WTC11 (cell line): Measurements from ENCODE around the gene MICAL3. TPM values are rescaled to one million over a fixed set of nuclear protein-coding genes. Genes with fewer than 3 reads are reported as not detected.
"Not testable (repeated sequence)": the region's sequence is repeated elsewhere in the genome, so short reads cannot be mapped to it uniquely, and the experiment has no call there.

Source experiments
- ATAC-seq: fragments of 200-7000 bp; cut with Tn5 transposase; 2 replicates; pipeline ENCODE4 v1.10.0; 2021; ENCODE audit warnings: mild to moderate bottlenecking, moderate library complexity
- CTCF ChIA-PET: fragments of 300-600 bp; sonication (Branson Sonifier 250); formaldehyde crosslinking; loops from one replicate; lab custom pipeline; 2021; ENCODE audit warnings: antibody characterized with exemption; lab: Charles Lee
- POLR2A ChIA-PET: fragments of 350-600 bp; sonication (Branson Sonifier 250); formaldehyde crosslinking; loops from one replicate; lab custom pipeline; 2021; ENCODE audit warnings: antibody characterized with exemption; lab: Charles Lee
- DNase-seq: peaks from one replicate; pipeline ENCODE4 v3.0.0; 2021; ENCODE audit warnings: low spot score
- H3K27ac Mint-ChIP-seq: 2 replicates; pipeline ENCODE4 v1.8.0; 2021; ENCODE audit warnings: mixed read lengths
- H3K27me3 Mint-ChIP-seq: 2 replicates; pipeline ENCODE4 v1.8.0; 2021; ENCODE audit warnings: low read depth, mild to moderate bottlenecking, moderate library complexity, mixed read lengths
- H3K36me3 Mint-ChIP-seq: 2 replicates; pipeline ENCODE4 v1.8.0; 2021; ENCODE audit warnings: mixed read lengths
- H3K4me1 Mint-ChIP-seq: 2 replicates; pipeline ENCODE4 v1.8.0; 2022; ENCODE audit warnings: mixed read lengths
- H3K4me3 Mint-ChIP-seq: 2 replicates; pipeline ENCODE4 v1.8.0; 2021; ENCODE audit warnings: mild to moderate bottlenecking, moderate library complexity, mixed read lengths
- H3K9me3 Mint-ChIP-seq: 2 replicates; pipeline ENCODE4 v1.8.0; 2021; ENCODE audit warnings: mixed read lengths
- ETV6 ChIP-seq: sonication (generic); formaldehyde crosslinking; IDR thresholded peaks from 2 replicates; pipeline ENCODE4 v1.8.1; 2022; ENCODE audit warnings: mild to moderate bottlenecking, missing genetic modification reagents
- FOXP1 ChIP-seq: sonication (generic); formaldehyde crosslinking; IDR thresholded peaks from 2 replicates; pipeline ENCODE4 v1.8.0; 2022; ENCODE audit warnings: missing genetic modification reagents, mild to moderate bottlenecking, moderate library complexity, borderline replicate concordance
- GABPB1 ChIP-seq: sonication (generic); formaldehyde crosslinking; IDR thresholded peaks from 2 replicates; pipeline ENCODE4 v1.8.1; 2023; ENCODE audit warnings: mild to moderate bottlenecking, missing genetic modification reagents
- HMGA2 ChIP-seq: fragments of 250-450 bp; sonication (Bioruptor Pico); IDR thresholded peaks from 2 replicates; pipeline ENCODE4 v1.4.0; 2021; ENCODE audit warnings: mild to moderate bottlenecking, moderate library complexity
- JAZF1 ChIP-seq: fragments of 250-450 bp; sonication (Bioruptor Pico); IDR thresholded peaks from 2 replicates; pipeline ENCODE4 v1.9.0; 2021; ENCODE audit warnings: moderate library complexity, mild to moderate bottlenecking, inconsistent platforms
- MXD4 ChIP-seq: fragments of 250-450 bp; sonication (Bioruptor Pico); IDR thresholded peaks from 2 replicates; pipeline ENCODE4 v1.8.0; 2021; ENCODE audit warnings: mild to moderate bottlenecking, moderate library complexity, borderline replicate concordance
- MYBL2 ChIP-seq: sonication (generic); formaldehyde crosslinking; IDR thresholded peaks from 2 replicates; pipeline ENCODE4 v1.8.1; 2023; ENCODE audit warnings: mild to moderate bottlenecking, moderate library complexity, missing genetic modification reagents
- NFATC4 ChIP-seq: fragments of 250-450 bp; sonication (Bioruptor Pico); IDR thresholded peaks from 2 replicates; pipeline ENCODE4 v1.9.0; 2021; ENCODE audit warnings: mild to moderate bottlenecking
- NFE2L1 ChIP-seq: sonication (generic); formaldehyde crosslinking; IDR thresholded peaks from 2 replicates; pipeline ENCODE4 v1.8.1; 2023; ENCODE audit warnings: missing genetic modification reagents
- NFYB ChIP-seq: sonication (generic); formaldehyde crosslinking; conservative IDR thresholded peaks from 2 replicates; pipeline ENCODE4 v1.8.0; 2022; ENCODE audit warnings: low read depth, missing genetic modification reagents
- NR3C1 ChIP-seq: sonication (generic); formaldehyde crosslinking; conservative IDR thresholded peaks from 2 replicates; pipeline ENCODE4 v1.8.1; 2023; ENCODE audit warnings: low read depth, mild to moderate bottlenecking, missing genetic modification reagents
- TEAD1 ChIP-seq: sonication (generic); formaldehyde crosslinking; IDR thresholded peaks from 2 replicates; pipeline ENCODE4 v1.8.0; 2022; ENCODE audit warnings: mild to moderate bottlenecking, missing genetic modification reagents
- ZNF219 ChIP-seq: sonication (generic); formaldehyde crosslinking; IDR thresholded peaks from 2 replicates; pipeline ENCODE4 v1.8.0; 2023; ENCODE audit warnings: missing genetic modification reagents, mild to moderate bottlenecking, borderline replicate concordance
- ZNF416 ChIP-seq: fragments of 250-450 bp; sonication (Bioruptor Pico); IDR thresholded peaks from 2 replicates; pipeline ENCODE4 v1.9.0; 2021; ENCODE audit warnings: mild to moderate bottlenecking, inconsistent platforms
- total RNA-seq: library from RNA; stranded (reverse); gene quantifications from 3 replicates; pipeline ENCODE4 v1.2.3, GENCODE V29; 2021
- TF ChIP-seq, protein P1 (sequence below): sonication (generic); formaldehyde crosslinking; IDR thresholded peaks from 2 replicates; pipeline ENCODE4 v1.8.0; 2023; ENCODE audit warnings: missing genetic modification reagents
- TF ChIP-seq, protein P2 (sequence below): sonication (generic); formaldehyde crosslinking; IDR thresholded peaks from 2 replicates; pipeline ENCODE4 v1.8.1; 2023; ENCODE audit warnings: mild to moderate bottlenecking, missing genetic modification reagents, moderate library complexity
- TF ChIP-seq, protein P3 (sequence below): sonication (generic); formaldehyde crosslinking; IDR thresholded peaks from 2 replicates; pipeline ENCODE4 v1.8.0; 2022; ENCODE audit warnings: mild to moderate bottlenecking, missing genetic modification reagents
- TF ChIP-seq, protein P4 (sequence below): sonication (generic); formaldehyde crosslinking; IDR thresholded peaks from 2 replicates; pipeline ENCODE4 v1.8.0; 2022; ENCODE audit warnings: missing genetic modification reagents
- TF ChIP-seq, protein P5 (sequence below): sonication (generic); formaldehyde crosslinking; IDR thresholded peaks from 2 replicates; pipeline ENCODE4 v1.8.1; 2022; ENCODE audit warnings: mild to moderate bottlenecking, missing genetic modification reagents, moderate library complexity, borderline replicate concordance
- TF ChIP-seq, protein P6 (sequence below): sonication (generic); formaldehyde crosslinking; IDR thresholded peaks from 2 replicates; pipeline ENCODE4 v1.8.1; 2022; ENCODE audit warnings: low read depth, missing genetic modification reagents, borderline replicate concordance

Gene MICAL3
- total RNA-seq, 1 experiment from 2014 or later: 41.2 TPM

DNA sequence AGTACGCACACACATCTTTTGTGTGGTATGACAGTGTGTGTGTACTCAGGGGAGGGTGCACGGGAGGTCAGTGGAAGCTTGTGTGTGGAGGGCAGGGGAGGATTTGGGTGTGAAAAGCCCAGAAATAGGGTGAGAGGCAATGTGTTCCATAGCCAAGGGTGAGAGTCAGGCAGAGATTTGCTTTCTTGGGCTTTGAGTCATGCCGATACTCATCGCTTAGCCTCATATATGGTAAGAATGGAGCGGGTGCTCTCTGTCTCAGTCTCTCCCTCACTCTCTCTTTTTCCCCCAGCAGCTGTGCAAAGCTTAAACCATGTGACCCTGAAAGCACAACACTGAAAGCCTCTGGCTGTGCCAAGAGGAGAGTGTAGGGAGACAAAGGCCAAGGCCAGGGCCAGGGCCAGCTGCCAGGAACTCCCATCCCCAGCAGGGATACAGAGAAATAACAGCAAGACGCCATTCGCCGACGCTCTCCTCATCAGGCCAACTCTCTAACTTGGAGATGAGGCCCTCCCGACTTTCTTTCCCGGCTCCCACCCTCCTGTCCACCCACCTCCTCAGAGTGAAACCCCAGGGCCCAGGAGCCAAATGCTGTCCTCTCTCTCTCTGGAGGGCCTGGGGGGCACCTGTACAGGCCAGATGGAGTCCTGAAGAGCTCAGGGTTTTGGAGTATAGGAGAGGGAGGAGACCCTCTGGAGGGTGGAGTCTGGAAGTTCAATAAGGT lies 20.3 kb upstream of the MICAL3 start:
- peaks cover 7% of the 10 kb centered on the region for H3K9me3 Mint-ChIP-seq
- H3K27me3 Mint-ChIP-seq: no peaks in the 10 kb centered on the region
- no peak for ATAC-seq
- H3K4me3 Mint-ChIP-seq: no peak overlapping the region
- no peak for DNase-seq
- H3K4me1 Mint-ChIP-seq: no peaks in the 10 kb centered on the region
- ChIA-PET POLR2A (no interaction called here), CTCF (interaction anchor here (0.6 to 1.5 kb wide), 3 partner anchors 14 to 252 kb away, joined by 3 to 5 read pairs (median 4); no protein-coding TSS in a partner anchor)
- peaks cover 2% of the 10 kb centered on the region for H3K36me3 Mint-ChIP-seq
- no peak for TF ChIP-seq ZNF219
- no peak for TF ChIP-seq NR3C1 (CRISPR knock-in tag)
- TF ChIP-seq, protein P1, sequence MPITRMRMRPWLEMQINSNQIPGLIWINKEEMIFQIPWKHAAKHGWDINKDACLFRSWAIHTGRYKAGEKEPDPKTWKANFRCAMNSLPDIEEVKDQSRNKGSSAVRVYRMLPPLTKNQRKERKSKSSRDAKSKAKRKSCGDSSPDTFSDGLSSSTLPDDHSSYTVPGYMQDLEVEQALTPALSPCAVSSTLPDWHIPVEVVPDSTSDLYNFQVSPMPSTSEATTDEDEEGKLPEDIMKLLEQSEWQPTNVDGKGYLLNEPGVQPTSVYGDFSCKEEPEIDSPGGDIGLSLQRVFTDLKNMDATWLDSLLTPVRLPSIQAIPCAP (CRISPR knock-in tag): no peak
- TF ChIP-seq, protein P2, sequence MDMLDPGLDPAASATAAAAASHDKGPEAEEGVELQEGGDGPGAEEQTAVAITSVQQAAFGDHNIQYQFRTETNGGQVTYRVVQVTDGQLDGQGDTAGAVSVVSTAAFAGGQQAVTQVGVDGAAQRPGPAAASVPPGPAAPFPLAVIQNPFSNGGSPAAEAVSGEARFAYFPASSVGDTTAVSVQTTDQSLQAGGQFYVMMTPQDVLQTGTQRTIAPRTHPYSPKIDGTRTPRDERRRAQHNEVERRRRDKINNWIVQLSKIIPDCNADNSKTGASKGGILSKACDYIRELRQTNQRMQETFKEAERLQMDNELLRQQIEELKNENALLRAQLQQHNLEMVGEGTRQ (CRISPR knock-in tag): no peak
- TF ChIP-seq NFATC4 (CRISPR knock-in tag): no peak
- TF ChIP-seq ZNF416 (CRISPR knock-in tag): no peak
- TF ChIP-seq ETV6 (CRISPR knock-in tag): no peak
- TF ChIP-seq NFE2L1 (CRISPR knock-in tag): no peak
- H3K27ac Mint-ChIP-seq: no peak overlapping the region

DNA sequence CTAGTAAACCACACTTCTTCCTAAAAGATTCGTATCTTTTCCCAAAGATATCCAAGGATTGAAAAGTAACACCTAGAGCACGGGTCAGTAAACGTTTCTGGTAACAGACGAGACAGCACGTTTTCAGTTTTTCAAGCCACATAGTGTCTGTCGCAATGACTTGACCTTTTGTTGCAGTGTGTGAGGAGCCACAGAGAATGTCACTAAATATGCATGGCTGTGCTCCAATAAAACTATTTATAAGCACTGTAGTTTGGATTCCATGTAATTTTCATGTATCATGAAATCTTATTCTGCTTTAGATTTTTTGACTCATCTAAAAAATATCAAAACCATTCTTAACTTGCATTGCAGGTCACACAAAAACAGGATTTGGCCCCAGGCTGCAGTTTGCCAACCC lies 18.3 kb upstream of the MICAL3 start:
- CTCF ChIA-PET: no interaction called here
- Mint-ChIP-seq H3K27me3 (no peaks in the 10 kb centered on the region), H3K27ac (no peak overlapping the region)
- POLR2A ChIA-PET: interaction anchor here (0.7 kb wide), 1 partner anchor 59 kb away, joined by 3 read pairs; no protein-coding TSS in a partner anchor
- TF ChIP-seq, protein P3, sequence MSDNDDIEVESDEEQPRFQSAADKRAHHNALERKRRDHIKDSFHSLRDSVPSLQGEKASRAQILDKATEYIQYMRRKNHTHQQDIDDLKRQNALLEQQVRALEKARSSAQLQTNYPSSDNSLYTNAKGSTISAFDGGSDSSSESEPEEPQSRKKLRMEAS: no peak
- TF ChIP-seq, protein P4, sequence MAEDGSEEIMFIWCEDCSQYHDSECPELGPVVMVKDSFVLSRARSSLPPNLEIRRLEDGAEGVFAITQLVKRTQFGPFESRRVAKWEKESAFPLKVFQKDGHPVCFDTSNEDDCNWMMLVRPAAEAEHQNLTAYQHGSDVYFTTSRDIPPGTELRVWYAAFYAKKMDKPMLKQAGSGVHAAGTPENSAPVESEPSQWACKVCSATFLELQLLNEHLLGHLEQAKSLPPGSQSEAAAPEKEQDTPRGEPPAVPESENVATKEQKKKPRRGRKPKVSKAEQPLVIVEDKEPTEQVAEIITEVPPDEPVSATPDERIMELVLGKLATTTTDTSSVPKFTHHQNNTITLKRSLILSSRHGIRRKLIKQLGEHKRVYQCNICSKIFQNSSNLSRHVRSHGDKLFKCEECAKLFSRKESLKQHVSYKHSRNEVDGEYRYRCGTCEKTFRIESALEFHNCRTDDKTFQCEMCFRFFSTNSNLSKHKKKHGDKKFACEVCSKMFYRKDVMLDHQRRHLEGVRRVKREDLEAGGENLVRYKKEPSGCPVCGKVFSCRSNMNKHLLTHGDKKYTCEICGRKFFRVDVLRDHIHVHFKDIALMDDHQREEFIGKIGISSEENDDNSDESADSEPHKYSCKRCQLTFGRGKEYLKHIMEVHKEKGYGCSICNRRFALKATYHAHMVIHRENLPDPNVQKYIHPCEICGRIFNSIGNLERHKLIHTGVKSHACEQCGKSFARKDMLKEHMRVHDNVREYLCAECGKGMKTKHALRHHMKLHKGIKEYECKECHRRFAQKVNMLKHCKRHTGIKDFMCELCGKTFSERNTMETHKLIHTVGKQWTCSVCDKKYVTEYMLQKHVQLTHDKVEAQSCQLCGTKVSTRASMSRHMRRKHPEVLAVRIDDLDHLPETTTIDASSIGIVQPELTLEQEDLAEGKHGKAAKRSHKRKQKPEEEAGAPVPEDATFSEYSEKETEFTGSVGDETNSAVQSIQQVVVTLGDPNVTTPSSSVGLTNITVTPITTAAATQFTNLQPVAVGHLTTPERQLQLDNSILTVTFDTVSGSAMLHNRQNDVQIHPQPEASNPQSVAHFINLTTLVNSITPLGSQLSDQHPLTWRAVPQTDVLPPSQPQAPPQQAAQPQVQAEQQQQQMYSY (CRISPR knock-in tag): no peak
- TF ChIP-seq, protein P5, sequence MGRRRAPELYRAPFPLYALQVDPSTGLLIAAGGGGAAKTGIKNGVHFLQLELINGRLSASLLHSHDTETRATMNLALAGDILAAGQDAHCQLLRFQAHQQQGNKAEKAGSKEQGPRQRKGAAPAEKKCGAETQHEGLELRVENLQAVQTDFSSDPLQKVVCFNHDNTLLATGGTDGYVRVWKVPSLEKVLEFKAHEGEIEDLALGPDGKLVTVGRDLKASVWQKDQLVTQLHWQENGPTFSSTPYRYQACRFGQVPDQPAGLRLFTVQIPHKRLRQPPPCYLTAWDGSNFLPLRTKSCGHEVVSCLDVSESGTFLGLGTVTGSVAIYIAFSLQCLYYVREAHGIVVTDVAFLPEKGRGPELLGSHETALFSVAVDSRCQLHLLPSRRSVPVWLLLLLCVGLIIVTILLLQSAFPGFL (CRISPR knock-in tag): no peak
- TF ChIP-seq FOXP1 (CRISPR knock-in tag) (no peak), MXD4 (CRISPR knock-in tag) (no peak), TEAD1 (no peak), NFYB (CRISPR knock-in tag) (no peak), JAZF1 (CRISPR knock-in tag) (no peak), HMGA2 (CRISPR knock-in tag) (no peak), GABPB1 (CRISPR knock-in tag) (no peak), MYBL2 (CRISPR knock-in tag) (no peak)
- TF ChIP-seq, protein P6, sequence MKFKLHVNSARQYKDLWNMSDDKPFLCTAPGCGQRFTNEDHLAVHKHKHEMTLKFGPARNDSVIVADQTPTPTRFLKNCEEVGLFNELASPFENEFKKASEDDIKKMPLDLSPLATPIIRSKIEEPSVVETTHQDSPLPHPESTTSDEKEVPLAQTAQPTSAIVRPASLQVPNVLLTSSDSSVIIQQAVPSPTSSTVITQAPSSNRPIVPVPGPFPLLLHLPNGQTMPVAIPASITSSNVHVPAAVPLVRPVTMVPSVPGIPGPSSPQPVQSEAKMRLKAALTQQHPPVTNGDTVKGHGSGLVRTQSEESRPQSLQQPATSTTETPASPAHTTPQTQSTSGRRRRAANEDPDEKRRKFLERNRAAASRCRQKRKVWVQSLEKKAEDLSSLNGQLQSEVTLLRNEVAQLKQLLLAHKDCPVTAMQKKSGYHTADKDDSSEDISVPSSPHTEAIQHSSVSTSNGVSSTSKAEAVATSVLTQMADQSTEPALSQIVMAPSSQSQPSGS (CRISPR knock-in tag): no peak
- TF ChIP-seq, all 79 proteins: peak for 0
- peaks cover 12% of the 10 kb centered on the region for H3K9me3 Mint-ChIP-seq
- peaks cover 2% of the 10 kb centered on the region for H3K36me3 Mint-ChIP-seq
- DNase-seq (no peak), ATAC-seq (no peak)
- H3K4me1 Mint-ChIP-seq: no peaks in the 10 kb centered on the region
- no peak overlapping the region for H3K4me3 Mint-ChIP-seq

DNA sequence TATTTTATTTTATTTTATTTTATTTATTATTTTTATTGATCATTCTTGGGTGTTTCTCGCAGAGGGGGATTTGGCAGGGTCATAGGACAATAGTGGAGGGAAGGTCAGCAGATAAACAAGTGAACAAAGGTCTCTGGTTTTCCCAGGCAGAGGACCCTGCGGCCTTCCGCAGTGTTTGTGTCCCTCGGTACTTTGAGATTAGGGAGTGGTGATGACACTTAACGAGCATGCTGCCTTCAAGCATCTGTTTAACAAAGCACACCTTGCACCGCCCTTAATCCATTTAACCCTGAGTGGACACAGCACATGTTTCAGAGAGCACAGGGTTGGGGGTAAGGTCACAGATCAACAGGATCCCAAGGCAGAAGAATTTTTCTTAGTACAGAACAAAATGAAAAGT lies 16.5 kb upstream of the MICAL3 start:
- ATAC-seq, DNase-seq, H3K4me3 Mint-ChIP-seq, H3K27me3 Mint-ChIP-seq, H3K27ac Mint-ChIP-seq, H3K36me3 Mint-ChIP-seq, H3K4me1 Mint-ChIP-seq, POLR2A ChIA-PET, CTCF ChIA-PET: not testable (repeated sequence)
- peaks cover 12% of the 10 kb centered on the region for H3K9me3 Mint-ChIP-seq
